Thoracic aorta (tissue), 2 donors: ENCODE data around the gene SRL. TPM values are rescaled to one million over a fixed set of nuclear protein-coding genes. Genes with fewer than 3 reads are reported as not detected.

Experiments used
- ATAC-seq: fragments of 150-250 bp; one replicate; pipeline ENCODE4 v1.8.0; 2017; ENCODE audit warnings: low read depth; ENCODE audit not compliant: insufficient number of reproducible peaks, low FRiP score
- DNase-seq: peaks from one replicate; pipeline ENCODE4 v3.0.0-alpha.2; 2020; ENCODE audit warnings: low spot score
- H3K27ac ChIP-seq, 2 donors: fragments of 200-600 bp; sonication (generic); 1 replicate in 1 of 2; 2 replicates in 1 of 2; pipeline ENCODE4 v1.5.1; 2016; ENCODE audit warnings: mild to moderate bottlenecking in 2 of 2, moderate library complexity in 2 of 2
- H3K27me3 ChIP-seq: fragments of 200-600 bp; sonication (generic); replicated peaks from 2 replicates; pipeline ENCODE4 v1.6.0; 2016; ENCODE audit warnings: mild to moderate bottlenecking; ENCODE audit not compliant: insufficient read depth
- H3K36me3 ChIP-seq: fragments of 200-600 bp; sonication (generic); one replicate; pipeline ENCODE4 v1.5.1; 2016
- H3K4me1 ChIP-seq, 2 donors: fragments of 200-600 bp; sonication (generic); 1 replicate in 1 of 2; 2 replicates in 1 of 2; pipeline versions ENCODE4 v1.5.1 to v1.6.0; 2016; ENCODE audit warnings: low read depth in 2 of 2, mild to moderate bottlenecking in 1 of 2; ENCODE audit not compliant: control insufficient read depth in 1 of 2
- H3K4me3 ChIP-seq: fragments of 200-600 bp; sonication (generic); 2 replicates; pipeline ENCODE4 v1.5.1; 2016; ENCODE audit warnings: mild to moderate bottlenecking
- H3K9me3 ChIP-seq: fragments of 200-600 bp; sonication (generic); 2 replicates; pipeline ENCODE4 v1.5.1; 2016
- total RNA-seq, 2 donors: library from RNA; depleted of rRNA; stranded (reverse); fragments of >200 nt; gene quantifications; one replicate each; pipeline versions ENCODE4 v1.1.0 to v1.2.3, GENCODE V29; 2016
- TF ChIP-seq, protein P1 (sequence below): fragments of 200-600 bp; sonication (generic); IDR thresholded peaks from one replicate; pipeline ENCODE4 v1.5.1; 2019; ENCODE audit warnings: antibody characterized with exemption

Gene SRL
- total RNA-seq, 2 donors from 2014 or later, result 0.68 to 1.1 TPM

- H3K27me3 ChIP-seq, result no peaks in the 10 kb centered on the region
- ATAC-seq (no peak), DNase-seq (no peak)
- TF ChIP-seq, protein P1, sequence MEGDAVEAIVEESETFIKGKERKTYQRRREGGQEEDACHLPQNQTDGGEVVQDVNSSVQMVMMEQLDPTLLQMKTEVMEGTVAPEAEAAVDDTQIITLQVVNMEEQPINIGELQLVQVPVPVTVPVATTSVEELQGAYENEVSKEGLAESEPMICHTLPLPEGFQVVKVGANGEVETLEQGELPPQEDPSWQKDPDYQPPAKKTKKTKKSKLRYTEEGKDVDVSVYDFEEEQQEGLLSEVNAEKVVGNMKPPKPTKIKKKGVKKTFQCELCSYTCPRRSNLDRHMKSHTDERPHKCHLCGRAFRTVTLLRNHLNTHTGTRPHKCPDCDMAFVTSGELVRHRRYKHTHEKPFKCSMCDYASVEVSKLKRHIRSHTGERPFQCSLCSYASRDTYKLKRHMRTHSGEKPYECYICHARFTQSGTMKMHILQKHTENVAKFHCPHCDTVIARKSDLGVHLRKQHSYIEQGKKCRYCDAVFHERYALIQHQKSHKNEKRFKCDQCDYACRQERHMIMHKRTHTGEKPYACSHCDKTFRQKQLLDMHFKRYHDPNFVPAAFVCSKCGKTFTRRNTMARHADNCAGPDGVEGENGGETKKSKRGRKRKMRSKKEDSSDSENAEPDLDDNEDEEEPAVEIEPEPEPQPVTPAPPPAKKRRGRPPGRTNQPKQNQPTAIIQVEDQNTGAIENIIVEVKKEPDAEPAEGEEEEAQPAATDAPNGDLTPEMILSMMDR, result no peak
- no peak overlapping the region for H3K4me3 ChIP-seq
- no peaks in the 10 kb centered on the region for H3K9me3 ChIP-seq
- H3K4me1 ChIP-seq, result peaks cover under 1 to 4% of the 10 kb centered on the region in 2 donors
- H3K36me3 ChIP-seq, result peaks cover 5% of the 10 kb centered on the region
- no peak overlapping the region for H3K27ac ChIP-seq
Observed at GRCh38 chr16:4265676-4266075, 23.8 kb upstream of the SRL start.

- TF ChIP-seq, protein P1, result no peak
- no peak overlapping the region for H3K4me3 ChIP-seq
- H3K9me3 ChIP-seq, result no peaks in the 10 kb centered on the region
- H3K27ac ChIP-seq, result no peak overlapping the region
- peaks cover 5% of the 10 kb centered on the region for H3K36me3 ChIP-seq
- H3K27me3 ChIP-seq, result no peaks in the 10 kb centered on the region
- H3K4me1 ChIP-seq, result no peaks in the 10 kb centered on the region
- ATAC-seq (no peak), DNase-seq (no peak)
Observed at GRCh38 chr16:4264546-4264945, 22.7 kb upstream of the SRL start.

GRCh38 chr16:4263504-4264436 lies 21.9 kb upstream of the SRL start:
- Histone ChIP-seq H3K27ac (no peak overlapping the region), H3K36me3 (peaks cover 5% of the 10 kb centered on the region), H3K4me3 (no peak overlapping the region), H3K9me3 (no peaks in the 10 kb centered on the region), H3K27me3 (no peaks in the 10 kb centered on the region), H3K4me1 (no peaks in the 10 kb centered on the region)
- no peak for ATAC-seq
- DNase-seq, result no peak
- TF ChIP-seq, protein P1, result no peak

DNA sequence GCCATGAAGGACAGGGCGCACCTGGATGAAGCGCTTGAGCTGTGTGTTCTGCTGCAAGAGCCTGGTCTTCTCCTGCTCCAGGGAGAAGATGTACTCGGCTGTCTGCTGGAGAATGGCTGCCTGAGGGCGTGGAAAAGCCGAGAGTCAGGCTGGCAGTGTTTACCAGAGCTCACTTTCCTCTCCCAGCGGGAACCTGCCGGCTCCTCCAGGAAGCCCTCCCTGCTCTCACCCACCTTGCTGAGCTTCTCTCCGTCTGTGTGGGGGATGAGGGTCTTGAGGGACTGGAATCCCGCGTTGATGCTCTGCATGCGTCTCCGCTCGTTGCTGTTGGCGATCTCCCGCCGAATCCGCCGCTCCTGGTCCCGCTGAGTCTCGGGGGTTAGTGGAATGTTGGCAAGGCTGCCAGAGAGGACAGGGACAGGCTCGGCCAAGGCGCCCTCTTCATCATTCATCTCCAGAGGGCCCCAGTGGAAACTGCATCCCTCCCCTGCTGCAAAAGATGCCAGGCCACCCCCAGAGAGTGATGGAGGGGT lies 20.5 kb upstream of the SRL start:
- Histone ChIP-seq H3K4me1 (no peaks in the 10 kb centered on the region), H3K9me3 (no peaks in the 10 kb centered on the region), H3K27ac (no peak overlapping the region), H3K4me3 (no peak overlapping the region), H3K27me3 (no peaks in the 10 kb centered on the region), H3K36me3 (peaks cover 5% of the 10 kb centered on the region)
- DNase-seq, result no peak
- TF ChIP-seq, protein P1, result no peak
- ATAC-seq, result no peak

GRCh38 chr16:4261557-4262172 lies 19.8 kb upstream of the SRL start:
- no peak overlapping the region for H3K4me3 ChIP-seq
- peaks cover 5% of the 10 kb centered on the region for H3K36me3 ChIP-seq
- no peaks in the 10 kb centered on the region for H3K9me3 ChIP-seq
- no peaks in the 10 kb centered on the region for H3K27me3 ChIP-seq
- no peak for ATAC-seq
- no peak for DNase-seq
- H3K27ac ChIP-seq, result no peak overlapping the region
- TF ChIP-seq, protein P1, result peak; percentile 70
- H3K4me1 ChIP-seq, result no peaks in the 10 kb centered on the region
